HepG2 (cell line): ENCODE results near the gene CD7. TPM values are rescaled to one million over a fixed set of nuclear protein-coding genes. Genes with fewer than 3 reads are reported as not detected.
A peak's percentile ranks its signal among the peaks of the same experiment; 100 is the strongest.

Source experiments
- ARID2 ChIP-seq: sonication (generic); formaldehyde crosslinking; IDR thresholded peaks from 2 replicates; pipeline ENCODE4 v1.8.1; 2022; ENCODE audit warnings: mild to moderate bottlenecking, missing genetic modification reagents, borderline replicate concordance
- BCLAF1 ChIP-seq: fragments of 450-650 bp; IDR thresholded peaks from 2 replicates; pipeline ENCODE4 v1.6.1; 2017; ENCODE audit warnings: mild to moderate bottlenecking
- DNMT1 ChIP-seq: sonication (generic); formaldehyde crosslinking; IDR thresholded peaks from 2 replicates; pipeline ENCODE4 v1.5.1; 2020; ENCODE audit warnings: mild to moderate bottlenecking, missing genetic modification reagents
- E2F5 ChIP-seq: sonication (generic); formaldehyde crosslinking; conservative IDR thresholded peaks from 2 replicates; pipeline ENCODE4 v1.4.0; 2020; ENCODE audit warnings: missing genetic modification reagents
- EED ChIP-seq: sonication (generic); formaldehyde crosslinking; IDR thresholded peaks from 2 replicates; pipeline ENCODE4 v1.5.0; 2020; ENCODE audit warnings: mild to moderate bottlenecking, missing genetic modification reagents
- FOSL2 ChIP-seq: sonication (generic); formaldehyde crosslinking; IDR thresholded peaks from 2 replicates; pipeline ENCODE4 v1.4.0; 2020; ENCODE audit warnings: missing genetic modification reagents
- FOXO4 ChIP-seq: sonication (generic); formaldehyde crosslinking; conservative IDR thresholded peaks from 2 replicates; pipeline ENCODE4 v1.8.1; 2023; ENCODE audit warnings: missing genetic modification reagents
- FOXP1 ChIP-seq, 2 experiments: fragments of 450-650 bp in 1 of 2; IDR thresholded peaks; 2 replicates each; pipeline ENCODE4 v1.6.1; 2017 to 2018; ENCODE audit warnings: antibody characterized with exemption in 1 of 2
- HMG20B ChIP-seq: conservative IDR thresholded peaks from 2 replicates; pipeline ENCODE4 v1.6.1; 2016; ENCODE audit warnings: missing genetic modification reagents, missing compliant biosample characterization
- JDP2 ChIP-seq: sonication (generic); formaldehyde crosslinking; IDR thresholded peaks from 2 replicates; pipeline ENCODE4 v1.8.1; 2022; ENCODE audit warnings: missing genetic modification reagents, borderline replicate concordance
- JUND ChIP-seq: sonication (generic); formaldehyde crosslinking; IDR thresholded peaks from 2 replicates; pipeline ENCODE4 v1.8.0; 2022; ENCODE audit warnings: mild to moderate bottlenecking, missing genetic modification reagents
- POLR2A ChIP-seq, 2 experiments: IDR thresholded peaks; 2 replicates each; pipeline ENCODE4 v1.6.1; 2011; ENCODE audit warnings: low read depth in 2 of 2, low read length in 2 of 2, mild to moderate bottlenecking in 1 of 2, moderate library complexity in 1 of 2; ENCODE audit not compliant: insufficient read depth in 1 of 2
- SAFB2 ChIP-seq: sonication (generic); formaldehyde crosslinking; IDR thresholded peaks from 2 replicates; pipeline ENCODE4 v1.5.1; 2020; ENCODE audit warnings: missing genetic modification reagents, low read depth, mild to moderate bottlenecking, borderline replicate concordance
- SP4 ChIP-seq: sonication (generic); formaldehyde crosslinking; IDR thresholded peaks from 2 replicates; pipeline ENCODE4 v1.8.1; 2023; ENCODE audit warnings: mild to moderate bottlenecking, missing genetic modification reagents
- ZFP41 ChIP-seq: sonication (generic); formaldehyde crosslinking; IDR thresholded peaks from 2 replicates; pipeline ENCODE4 v1.4.0; 2020; ENCODE audit warnings: mild to moderate bottlenecking, missing genetic modification reagents, borderline replicate concordance
- ZFP91 ChIP-seq: sonication (generic); formaldehyde crosslinking; IDR thresholded peaks from 2 replicates; pipeline ENCODE4 v1.9.0; 2022; ENCODE audit warnings: missing genetic modification reagents, mild to moderate bottlenecking, borderline replicate concordance
- ZFY ChIP-seq: sonication (generic); formaldehyde crosslinking; IDR thresholded peaks from 2 replicates; pipeline ENCODE4 v1.4.0; 2020; ENCODE audit warnings: missing genetic modification reagents
- ZNF501 ChIP-seq: sonication (generic); formaldehyde crosslinking; IDR thresholded peaks from 2 replicates; pipeline ENCODE4 v1.5.1; 2020; ENCODE audit warnings: mild to moderate bottlenecking, moderate library complexity, missing genetic modification reagents
- polyA plus RNA-seq, 8 experiments: library from polyadenylated mRNA; depleted of rRNA in 3 of 8; stranded (reverse) in 7 of 8; unstranded in 1 of 8; fragments of >200 nt; fragmentation: Illumina TruSeq in 4 of 8; extraction: Trizol in 4 of 8; gene quantifications; 2 replicates each; pipeline versions ENCODE4 v1.2.1 to v1.2.3, GENCODE V29; 2011 to 2016; ENCODE audit warnings: low read depth in 4 of 8, missing spikeins in 1 of 8, mixed read lengths in 1 of 8; ENCODE audit not compliant: insufficient read depth in 1 of 8
- total RNA-seq, 5 experiments: library from RNA; depleted of rRNA; stranded (reverse); fragments of >200 nt; fragmentation: Illumina TruSeq; extraction: Trizol; gene quantifications; 2 replicates each; pipeline ENCODE4 v1.2.3, GENCODE V29; 2016; ENCODE audit warnings: low read depth in 1 of 5
- TF ChIP-seq, protein P1 (sequence below): sonication (generic); formaldehyde crosslinking; conservative IDR thresholded peaks from 2 replicates; pipeline ENCODE4 v1.8.0; 2022; ENCODE audit warnings: low read depth, missing genetic modification reagents
- TF ChIP-seq, protein P2 (sequence below): sonication (generic); formaldehyde crosslinking; IDR thresholded peaks from 2 replicates; pipeline ENCODE4 v1.5.0; 2020; ENCODE audit warnings: missing genetic modification reagents, mild to moderate bottlenecking, borderline replicate concordance

CD7 gene
- total and polyA plus RNA-seq, 2 of the 13 experiments (the other 11 are each of a cell fraction or from before 2014, with no cell fraction given), result 67.6 to 76.4 TPM

DNA sequence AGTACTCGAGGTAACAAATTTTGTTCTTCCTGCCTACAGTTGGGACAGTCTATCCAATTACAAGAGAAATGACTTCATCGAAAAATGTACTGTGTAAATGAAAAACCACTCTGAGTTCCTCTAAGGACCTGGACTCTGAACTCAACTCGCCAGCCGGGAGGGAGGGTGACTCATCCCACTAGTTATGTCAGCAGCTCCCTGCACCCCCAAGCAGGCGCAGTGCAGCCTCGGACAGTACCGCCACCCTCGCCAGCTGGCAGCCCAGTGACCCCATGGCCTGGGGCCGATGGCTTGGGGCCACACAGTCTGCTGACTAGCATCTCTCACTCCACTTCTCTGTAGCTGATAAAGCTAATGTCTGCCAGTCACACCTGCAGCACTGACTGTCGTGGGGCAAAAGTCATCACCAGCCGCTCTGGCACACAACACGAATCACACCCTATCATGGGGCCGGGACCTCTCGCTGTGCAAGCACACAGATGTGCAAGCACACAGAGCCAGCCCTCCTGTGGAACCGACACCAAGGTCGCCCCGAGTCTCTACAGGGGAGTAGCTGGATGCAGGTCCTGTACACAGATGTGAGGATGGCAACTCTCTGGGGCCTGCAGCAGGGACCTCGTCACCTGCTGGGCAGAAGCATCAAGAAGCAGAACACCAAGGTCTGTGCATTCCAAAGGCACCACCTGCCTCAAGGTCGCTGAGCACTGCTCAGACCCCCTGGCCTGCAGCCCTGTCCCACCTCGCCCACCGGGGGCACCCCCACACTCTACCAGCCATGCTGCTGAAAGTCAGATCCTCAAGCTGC is 49.6 kb downstream of the CD7 start (continued):
- TF ChIP-seq DNMT1, result 0 out of 2 replicates have a peak, but pooled peaks have one; percentile 21
- TF ChIP-seq FOXP1 (IDR thresholded peaks at IDR 0.05), result no peak
- peak; percentile 43; the same call in 1 of the 2 replicates for TF ChIP-seq FOXP1 (CRISPR knock-in tag; IDR thresholded peaks at IDR 0.05)
- 0 out of 2 replicates have a peak, but pooled peaks have one; percentile 14 for TF ChIP-seq E2F5
- peak in 1 of 2 experiments; percentile 44; a peak in 3 of 4 replicates for TF ChIP-seq POLR2A (IDR thresholded peaks at IDR 0.05; ENCODE audit: insufficient read depth in 1 of 2, low read depth in 2 of 2, low read length in 2 of 2)
- TF ChIP-seq JDP2 (CRISPR knock-in tag), result no peak
- peak; percentile 98 for TF ChIP-seq ARID2 (CRISPR knock-in tag)
- peak; percentile 92 for TF ChIP-seq ZFP91 (CRISPR knock-in tag)
- peak; percentile 86 for TF ChIP-seq HMG20B (CRISPR knock-in tag)
- TF ChIP-seq ZFY, result peak; percentile 70
- TF ChIP-seq EED, result peak; percentile 75; the same call in 1 of the 2 replicates
- no peak for TF ChIP-seq FOXO4 (CRISPR knock-in tag)
- no peak; the same call in 1 of the 2 replicates for TF ChIP-seq SAFB2 (CRISPR knock-in tag)
- TF ChIP-seq SP4 (CRISPR knock-in tag), result peak; percentile 51; the same call in 1 of the 2 replicates
- TF ChIP-seq BCLAF1, result no peak
- TF ChIP-seq FOSL2, result peak; percentile 100
- peak; percentile 100 for TF ChIP-seq JUND
- TF ChIP-seq, protein P1, sequence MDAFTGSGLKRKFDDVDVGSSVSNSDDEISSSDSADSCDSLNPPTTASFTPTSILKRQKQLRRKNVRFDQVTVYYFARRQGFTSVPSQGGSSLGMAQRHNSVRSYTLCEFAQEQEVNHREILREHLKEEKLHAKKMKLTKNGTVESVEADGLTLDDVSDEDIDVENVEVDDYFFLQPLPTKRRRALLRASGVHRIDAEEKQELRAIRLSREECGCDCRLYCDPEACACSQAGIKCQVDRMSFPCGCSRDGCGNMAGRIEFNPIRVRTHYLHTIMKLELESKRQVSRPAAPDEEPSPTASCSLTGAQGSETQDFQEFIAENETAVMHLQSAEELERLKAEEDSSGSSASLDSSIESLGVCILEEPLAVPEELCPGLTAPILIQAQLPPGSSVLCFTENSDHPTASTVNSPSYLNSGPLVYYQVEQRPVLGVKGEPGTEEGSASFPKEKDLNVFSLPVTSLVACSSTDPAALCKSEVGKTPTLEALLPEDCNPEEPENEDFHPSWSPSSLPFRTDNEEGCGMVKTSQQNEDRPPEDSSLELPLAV (CRISPR knock-in tag), result no peak
- TF ChIP-seq ZNF501 (CRISPR knock-in tag), result peak; percentile 82
- TF ChIP-seq, protein P2, sequence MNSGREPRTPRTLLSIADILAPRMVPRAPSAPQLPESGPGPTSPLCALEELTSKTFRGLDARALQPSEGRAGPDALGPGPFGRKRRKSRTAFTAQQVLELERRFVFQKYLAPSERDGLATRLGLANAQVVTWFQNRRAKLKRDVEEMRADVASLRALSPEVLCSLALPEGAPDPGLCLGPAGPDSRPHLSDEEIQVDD (CRISPR knock-in tag), result no peak
- TF ChIP-seq ZFP41 (CRISPR knock-in tag), result no peak
